ENCODE measurements around the gene OSBPL5. TPM values are rescaled to one million over a fixed set of nuclear protein-coding genes. Genes with fewer than 3 reads are reported as not detected.

The OSBPL5 gene
- total and polyA plus RNA-seq, 5 donors from 2014 or later = 0.22 to 2.2 (median 0.23) TPM; not detected in 2

DNA sequence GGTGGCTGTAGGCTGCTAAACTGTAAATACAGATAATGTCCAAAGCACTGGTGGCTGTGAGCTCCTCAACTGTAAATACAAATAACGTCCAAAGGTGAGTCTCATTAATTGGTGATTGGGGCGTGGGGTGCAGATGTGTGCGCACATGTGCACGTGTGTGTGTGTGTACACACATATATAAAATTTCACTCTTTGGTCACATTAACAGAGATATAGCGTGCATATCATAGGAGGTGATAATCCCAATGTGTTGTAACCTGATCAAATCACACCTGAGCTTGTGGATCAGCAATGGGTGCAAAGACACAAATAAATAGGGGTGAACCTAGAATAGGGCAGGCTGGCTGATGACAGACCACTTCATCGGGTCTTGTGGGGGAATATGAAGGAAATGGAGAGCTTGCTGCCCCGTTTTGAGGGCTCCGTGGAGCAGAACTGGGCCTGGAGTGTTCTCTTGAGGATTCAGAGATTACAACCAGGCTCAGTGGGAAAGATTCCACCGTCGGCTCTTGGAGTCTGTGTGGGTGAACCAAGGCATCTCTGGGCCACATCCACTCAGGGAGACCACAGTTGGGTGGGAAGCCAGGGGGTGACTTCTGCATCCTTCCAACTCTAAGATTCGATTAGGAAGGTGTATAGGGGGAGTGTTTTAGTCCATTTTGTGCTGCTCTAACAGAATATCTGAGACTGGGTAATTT lies 24.9 kb upstream of the OSBPL5 start:
- Mint-ChIP-seq H3K9me3 (peaks cover 0 to 3% (median 0%) of the 10 kb centered on the region in 7 donors), H3K27me3 (no peaks in the 10 kb centered on the region), H3K4me1 (no peaks in the 10 kb centered on the region), H3K27ac (no peak overlapping the region), H3K36me3 (no peaks in the 10 kb centered on the region), H3K4me3 (no peak overlapping the region)
- ATAC-seq (ENCODE audit: low read depth in 2 of 2) (no peak), DNase-seq (no peak)
- Histone ChIP-seq H3K4me1 (ENCODE audit: control insufficient read depth, insufficient read depth, low read length, poor library complexity, severe bottlenecking) (no peaks in the 10 kb centered on the region), H3K27me3 (ENCODE audit: control insufficient read depth, insufficient read depth, low read length) (no peaks in the 10 kb centered on the region), H3K27ac (ENCODE audit: insufficient read depth, low read length, poor library complexity, severe bottlenecking) (no peak overlapping the region), H3K4me3 (ENCODE audit: low read depth, low read length) (no peak overlapping the region), H3K36me3 (ENCODE audit: control insufficient read depth, insufficient read depth, low read length) (no peaks in the 10 kb centered on the region), H3K9me3 (ENCODE audit: control insufficient read depth in 2 of 2, low read length in 2 of 2) (no peaks in the 10 kb centered on the region)

DNA sequence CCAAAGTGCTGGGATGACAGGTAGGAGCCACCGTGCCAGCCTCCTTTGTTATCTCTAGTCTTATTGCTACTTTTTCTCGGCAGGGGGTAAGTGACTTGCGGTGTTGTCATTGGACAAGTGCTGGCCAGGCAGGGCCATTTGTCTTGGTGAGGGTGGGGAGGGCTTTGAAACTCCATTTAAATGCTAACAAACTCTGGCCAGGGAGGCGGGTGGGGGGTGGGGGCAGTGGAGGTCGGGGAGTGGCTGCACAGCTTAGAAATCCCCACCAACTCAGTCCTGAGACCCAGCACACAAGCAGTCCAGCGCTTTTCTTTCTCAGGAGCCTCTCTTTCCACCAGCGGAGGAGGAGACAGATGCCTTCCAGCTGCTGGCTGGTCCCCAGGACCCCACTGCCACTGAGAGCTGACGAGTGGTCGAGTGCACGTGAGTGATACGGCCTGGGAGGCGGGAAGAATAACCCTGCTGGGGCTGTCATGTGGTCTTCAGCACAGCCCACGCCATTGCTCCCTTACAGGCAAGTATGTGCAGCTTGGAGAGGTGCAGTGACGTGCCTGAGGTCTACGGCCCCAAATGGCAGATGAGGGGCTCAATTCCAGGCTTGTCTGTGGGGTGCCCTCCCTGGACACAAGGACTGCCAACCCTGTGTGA lies 24.2 kb upstream of the OSBPL5 start:
- H3K36me3 Mint-ChIP-seq = no peaks in the 10 kb centered on the region
- H3K4me3 ChIP-seq (ENCODE audit: low read depth, low read length) = no peak overlapping the region

DNA sequence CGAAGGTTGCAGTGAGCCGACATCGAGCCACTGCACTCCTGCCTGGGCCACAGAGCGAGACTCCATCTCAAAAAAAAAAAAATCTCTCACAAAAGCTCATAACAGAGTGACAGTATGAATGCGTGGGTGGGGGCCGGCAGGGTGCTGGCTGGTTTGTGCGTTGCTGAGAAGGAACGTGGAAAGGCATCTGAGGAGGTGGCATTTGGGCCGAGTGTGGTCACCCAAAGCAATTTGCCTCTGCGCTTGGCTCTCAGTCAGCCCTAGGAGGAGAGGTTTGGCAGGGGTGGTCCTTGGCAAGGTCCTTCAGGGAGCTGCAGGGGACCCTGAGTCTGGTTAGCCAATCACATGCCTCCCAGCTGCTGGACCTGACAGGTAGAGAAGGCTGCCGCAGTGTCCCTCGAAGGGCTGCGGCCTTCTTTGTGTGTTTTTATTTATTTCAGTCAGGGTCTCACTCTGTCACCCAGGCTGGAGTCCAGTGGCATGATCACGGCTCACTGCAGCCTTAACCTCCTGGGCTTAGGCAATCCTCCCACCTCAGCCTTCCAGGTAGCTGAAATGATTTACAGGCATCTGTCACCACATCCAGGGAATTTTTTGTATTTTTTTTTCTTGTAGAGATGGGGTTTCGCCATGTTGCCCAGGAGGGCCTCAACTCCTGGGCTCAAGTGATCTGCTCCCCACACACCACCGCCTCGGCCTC lies 23.5 kb upstream of the OSBPL5 start:
- no peaks in the 10 kb centered on the region for H3K36me3 Mint-ChIP-seq
- H3K27me3 Mint-ChIP-seq = no peaks in the 10 kb centered on the region
- Histone ChIP-seq H3K4me3 (ENCODE audit: low read depth, low read length) (no peak overlapping the region), H3K9me3 (ENCODE audit: control insufficient read depth in 2 of 2, low read length in 2 of 2) (no peaks in the 10 kb centered on the region), H3K27ac (ENCODE audit: insufficient read depth, low read length, poor library complexity, severe bottlenecking) (no peak overlapping the region), H3K36me3 (ENCODE audit: control insufficient read depth, insufficient read depth, low read length) (no peaks in the 10 kb centered on the region), H3K27me3 (ENCODE audit: control insufficient read depth, insufficient read depth, low read length) (no peaks in the 10 kb centered on the region), H3K4me1 (ENCODE audit: control insufficient read depth, insufficient read depth, low read length, poor library complexity, severe bottlenecking) (no peaks in the 10 kb centered on the region)
- peaks cover 0 to 4% (median 0%) of the 10 kb centered on the region in 7 donors for H3K9me3 Mint-ChIP-seq
- ATAC-seq (ENCODE audit: low read depth in 2 of 2) = no peak
- H3K4me1 Mint-ChIP-seq = no peaks in the 10 kb centered on the region
- H3K27ac Mint-ChIP-seq = no peak overlapping the region
- H3K4me3 Mint-ChIP-seq = no peak overlapping the region
- DNase-seq = no peak

More for the DNA sequence above, 24.2 kb upstream of the OSBPL5 start:
- ATAC-seq (ENCODE audit: low read depth in 2 of 2) = no peak
- Mint-ChIP-seq H3K27ac (no peak overlapping the region), H3K4me3 (no peak overlapping the region), H3K27me3 (no peaks in the 10 kb centered on the region), H3K9me3 (peaks cover 0 to 4% (median 0%) of the 10 kb centered on the region in 7 donors), H3K4me1 (no peaks in the 10 kb centered on the region)
- no peak overlapping the region for H3K27ac ChIP-seq (ENCODE audit: insufficient read depth, low read length, poor library complexity, severe bottlenecking)
- H3K4me1 ChIP-seq (ENCODE audit: control insufficient read depth, insufficient read depth, low read length, poor library complexity, severe bottlenecking) = no peaks in the 10 kb centered on the region
- H3K27me3 ChIP-seq (ENCODE audit: control insufficient read depth, insufficient read depth, low read length) = no peaks in the 10 kb centered on the region
- H3K9me3 ChIP-seq (ENCODE audit: control insufficient read depth in 2 of 2, low read length in 2 of 2) = no peaks in the 10 kb centered on the region
- H3K36me3 ChIP-seq (ENCODE audit: control insufficient read depth, insufficient read depth, low read length) = no peaks in the 10 kb centered on the region
- DNase-seq = no peak

DNA sequence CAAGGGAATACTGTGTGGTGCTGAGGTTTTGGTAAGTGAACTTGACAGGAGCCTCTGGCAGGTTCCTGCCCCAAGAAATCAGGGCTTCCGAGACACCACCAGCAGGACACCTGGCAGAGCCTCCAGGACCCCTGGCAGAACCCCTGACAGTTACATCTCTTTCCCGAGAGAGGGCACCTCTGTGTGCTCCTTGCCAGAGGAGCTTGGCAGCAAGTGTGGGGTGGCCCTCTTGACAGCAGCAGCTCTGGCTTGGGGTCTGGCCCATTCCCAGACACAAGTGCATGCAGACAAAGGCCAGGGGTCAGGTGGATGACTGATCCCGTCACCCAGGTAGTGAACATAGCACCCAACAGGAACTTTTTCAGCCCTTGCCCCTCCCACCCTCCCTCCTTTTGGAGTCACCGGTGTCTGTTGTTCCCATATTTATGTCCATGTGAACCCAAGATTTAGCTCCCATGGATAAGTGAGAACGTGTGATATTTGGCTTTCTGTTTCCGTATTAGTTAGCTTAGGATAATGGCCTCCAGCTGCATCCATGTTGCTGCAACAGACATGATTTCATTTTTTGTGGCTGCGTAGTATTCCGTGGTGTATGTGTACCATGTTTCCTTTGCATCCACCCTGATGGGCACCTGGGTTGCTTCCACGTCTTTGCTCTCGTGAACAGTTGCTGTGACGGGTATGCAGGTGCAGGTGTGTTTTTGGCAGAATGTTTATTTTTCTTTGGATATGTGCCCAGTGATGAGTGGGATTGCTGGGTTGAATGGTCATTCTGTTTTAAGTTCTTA lies 21.2 kb upstream of the OSBPL5 start:
- ATAC-seq (ENCODE audit: low read depth in 2 of 2) = no peak

DNA sequence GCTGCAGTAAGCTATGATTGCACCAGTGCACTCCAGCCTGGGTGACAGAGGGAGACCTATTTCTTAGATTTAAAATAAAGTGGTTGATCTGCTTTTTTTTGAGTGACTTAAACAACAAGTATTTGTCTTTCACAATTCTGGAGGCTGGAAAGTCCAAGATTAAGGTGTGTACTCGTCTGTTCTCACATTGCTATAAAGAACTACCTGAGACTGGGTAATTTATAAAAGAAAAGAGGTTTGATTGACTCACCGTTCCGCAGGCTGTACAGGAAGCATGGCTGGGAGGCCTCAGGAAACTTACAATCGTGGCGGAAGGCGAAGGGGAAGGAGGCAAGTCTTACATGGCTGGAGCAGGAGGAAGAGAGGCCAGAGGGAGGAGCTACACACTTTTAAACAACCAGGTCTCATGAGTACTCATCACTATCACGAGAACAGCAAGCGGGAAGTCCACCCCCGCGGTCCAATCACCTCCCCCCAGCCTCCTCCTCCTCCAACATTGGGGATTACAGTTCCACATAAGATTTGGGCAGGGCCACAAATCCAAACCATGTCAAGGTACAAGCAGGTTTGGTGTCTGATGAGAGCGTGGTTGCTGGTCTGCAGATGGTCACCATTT lies 19.7 kb upstream of the OSBPL5 start:
- Histone ChIP-seq H3K27me3 (ENCODE audit: control insufficient read depth, insufficient read depth, low read length) (no peaks in the 10 kb centered on the region), H3K36me3 (ENCODE audit: control insufficient read depth, insufficient read depth, low read length) (no peaks in the 10 kb centered on the region), H3K4me3 (ENCODE audit: low read depth, low read length) (no peak overlapping the region), H3K9me3 (ENCODE audit: control insufficient read depth in 2 of 2, low read length in 2 of 2) (no peaks in the 10 kb centered on the region), H3K27ac (ENCODE audit: insufficient read depth, low read length, poor library complexity, severe bottlenecking) (no peak overlapping the region), H3K4me1 (ENCODE audit: control insufficient read depth, insufficient read depth, low read length, poor library complexity, severe bottlenecking) (no peaks in the 10 kb centered on the region)
- no peaks in the 10 kb centered on the region for H3K36me3 Mint-ChIP-seq
- peaks cover 7% of the 10 kb centered on the region for H3K27me3 Mint-ChIP-seq
- no peak for ATAC-seq (ENCODE audit: low read depth in 2 of 2)
- H3K4me3 Mint-ChIP-seq = no peak overlapping the region
- H3K27ac Mint-ChIP-seq = no peak overlapping the region
- no peak for DNase-seq
- peaks cover 0 to 3% (median 0%) of the 10 kb centered on the region in 7 donors for H3K9me3 Mint-ChIP-seq
- H3K4me1 Mint-ChIP-seq = no peaks in the 10 kb centered on the region

More for the DNA sequence above, 21.2 kb upstream of the OSBPL5 start:
- H3K9me3 Mint-ChIP-seq = peaks cover 0 to 4% (median 0%) of the 10 kb centered on the region in 7 donors
- Histone ChIP-seq H3K9me3 (ENCODE audit: control insufficient read depth in 2 of 2, low read length in 2 of 2) (no peaks in the 10 kb centered on the region), H3K36me3 (ENCODE audit: control insufficient read depth, insufficient read depth, low read length) (no peaks in the 10 kb centered on the region), H3K4me3 (ENCODE audit: low read depth, low read length) (no peak overlapping the region), H3K27me3 (ENCODE audit: control insufficient read depth, insufficient read depth, low read length) (no peaks in the 10 kb centered on the region), H3K27ac (ENCODE audit: insufficient read depth, low read length, poor library complexity, severe bottlenecking) (no peak overlapping the region), H3K4me1 (ENCODE audit: control insufficient read depth, insufficient read depth, low read length, poor library complexity, severe bottlenecking) (no peaks in the 10 kb centered on the region)
- no peaks in the 10 kb centered on the region for H3K27me3 Mint-ChIP-seq
- no peaks in the 10 kb centered on the region for H3K36me3 Mint-ChIP-seq
- H3K4me1 Mint-ChIP-seq = no peaks in the 10 kb centered on the region
- DNase-seq = no peak
- no peak overlapping the region for H3K27ac Mint-ChIP-seq
- no peak overlapping the region for H3K4me3 Mint-ChIP-seq

DNA sequence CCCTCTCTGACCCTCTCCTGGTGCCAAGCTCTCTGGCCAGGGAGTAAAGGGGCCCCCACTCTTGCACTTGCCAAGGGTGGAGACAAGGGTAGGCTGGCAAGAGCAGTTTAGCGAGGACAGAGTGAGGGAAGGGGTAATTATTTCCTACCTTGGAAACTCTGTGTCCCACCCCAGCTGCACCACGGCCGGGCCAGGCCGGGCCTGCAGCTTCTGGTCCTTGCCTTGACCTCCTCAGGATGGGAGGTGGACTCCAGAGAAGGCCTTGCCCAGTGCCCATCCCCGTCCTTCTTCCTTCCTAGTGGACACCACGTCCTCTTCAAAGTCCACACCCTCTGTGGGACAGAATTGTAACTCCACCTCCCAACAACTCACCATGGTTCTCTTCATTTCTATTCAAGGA lies 18.4 kb upstream of the OSBPL5 start:
- Histone ChIP-seq H3K27me3 (ENCODE audit: control insufficient read depth, insufficient read depth, low read length) (no peaks in the 10 kb centered on the region), H3K9me3 (ENCODE audit: control insufficient read depth in 2 of 2, low read length in 2 of 2) (no peaks in the 10 kb centered on the region), H3K27ac (ENCODE audit: insufficient read depth, low read length, poor library complexity, severe bottlenecking) (no peak overlapping the region), H3K4me1 (ENCODE audit: control insufficient read depth, insufficient read depth, low read length, poor library complexity, severe bottlenecking) (no peaks in the 10 kb centered on the region), H3K36me3 (ENCODE audit: control insufficient read depth, insufficient read depth, low read length) (no peaks in the 10 kb centered on the region), H3K4me3 (ENCODE audit: low read depth, low read length) (no peak overlapping the region)
- Mint-ChIP-seq H3K4me1 (no peaks in the 10 kb centered on the region), H3K27ac (no peak overlapping the region), H3K27me3 (peaks cover 7% of the 10 kb centered on the region), H3K4me3 (no peak overlapping the region), H3K9me3 (peaks cover 0 to 3% (median 0%) of the 10 kb centered on the region in 7 donors), H3K36me3 (no peaks in the 10 kb centered on the region)
- ATAC-seq (ENCODE audit: low read depth in 2 of 2) (no peak), DNase-seq (no peak)

DNA sequence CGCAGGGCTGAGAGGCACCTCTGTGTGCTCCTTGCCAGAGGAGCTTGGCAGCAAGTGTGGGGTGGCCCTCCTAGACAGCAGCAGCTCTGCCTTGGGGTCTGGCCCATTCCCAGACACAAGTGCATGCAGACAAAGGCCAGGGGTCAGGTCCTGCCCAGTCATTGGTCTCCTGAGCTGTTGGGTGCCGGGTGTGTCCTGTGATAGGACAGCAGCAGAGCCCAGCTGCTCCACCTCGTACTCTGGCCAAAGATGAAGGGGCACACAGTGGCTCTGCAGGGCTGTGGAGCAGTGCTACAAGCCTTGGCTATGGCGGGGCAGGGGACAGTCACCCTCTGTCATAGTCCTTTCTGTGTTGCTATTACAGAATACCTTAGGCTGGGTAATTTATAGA lies 17.3 kb upstream of the OSBPL5 start:
- ATAC-seq (ENCODE audit: low read depth in 2 of 2) = no peak
- Mint-ChIP-seq H3K4me3 (no peak overlapping the region), H3K27ac (peak overlapping the region in 1 of 3 donors; percentile 28), H3K27me3 (peaks cover 7% of the 10 kb centered on the region), H3K36me3 (no peaks in the 10 kb centered on the region), H3K9me3 (peaks cover 0 to 2% (median 0%) of the 10 kb centered on the region in 7 donors), H3K4me1 (no peaks in the 10 kb centered on the region)
- no peaks in the 10 kb centered on the region for H3K27me3 ChIP-seq (ENCODE audit: control insufficient read depth, insufficient read depth, low read length)
- no peaks in the 10 kb centered on the region for H3K9me3 ChIP-seq (ENCODE audit: control insufficient read depth in 2 of 2, low read length in 2 of 2)
- no peak for DNase-seq
- H3K4me3 ChIP-seq (ENCODE audit: low read depth, low read length) = no peak overlapping the region
- no peaks in the 10 kb centered on the region for H3K36me3 ChIP-seq (ENCODE audit: control insufficient read depth, insufficient read depth, low read length)
- H3K4me1 ChIP-seq (ENCODE audit: control insufficient read depth, insufficient read depth, low read length, poor library complexity, severe bottlenecking) = no peaks in the 10 kb centered on the region
- H3K27ac ChIP-seq (ENCODE audit: insufficient read depth, low read length, poor library complexity, severe bottlenecking) = no peak overlapping the region

Data from CD4-positive, CD25-positive, alpha-beta regulatory T cell (primary cell).